K562 (cell line): ENCODE data around the gene ANXA10. TPM values are rescaled to one million over a fixed set of nuclear protein-coding genes. Genes with fewer than 3 reads are reported as not detected.

Experiments used
- ATAC-seq: fragments of 200-7000 bp; cut with Tn5 transposase; 3 replicates; pipeline ENCODE4 v1.9.1; 2020; ENCODE audit warnings: moderate library complexity
- BruUV-seq: library from RNA; stranded (reverse); fragments of 400-500 nt; replicated peaks from 2 replicates; lab custom pipeline; 2021; lab: Mats Ljungman, UMichigan
- CTCF ChIA-PET: fragments of 300-600 bp; formaldehyde crosslinking; extraction: SDS; loops from one replicate; lab custom pipeline; 2021; ENCODE audit warnings: low intra/inter-chr PET ratio; lab: Yijun Ruan, JAX
- POLR2A ChIA-PET: fragments of 300-600, 350-650 bp; sonication (Branson Sonifier 250); formaldehyde crosslinking; extraction: SDS; loops from one replicate; lab custom pipeline; 2021; ENCODE audit warnings: antibody characterized with exemption, inconsistent platforms; lab: Yijun Ruan, JAX
- DNase-seq, 4 experiments: peaks; one replicate each; pipeline versions ENCODE4 v3.0.0 to v3.0.0-alpha.2; 2011 to 2018; ENCODE audit warnings: low spot score in 3 of 4, mixed read lengths in 3 of 4; ENCODE audit errors: extremely low read depth in 1 of 4
- FAIRE-seq: peaks from 2 replicates; lab custom pipeline; 2011; peaks lifted over from hg19 to GRCh38; lab: Jason Lieb, UNC
- H2AFZ ChIP-seq: 2 replicates; pipeline ENCODE4 v1.6.0; 2011; ENCODE audit warnings: low read depth, low read length, control low read depth, inconsistent platforms
- H3K27ac ChIP-seq: fragments of 200-600 bp; 3 replicates; pipeline ENCODE4 v1.8.0; 2011; ENCODE audit warnings: low read depth, mild to moderate bottlenecking, control low read depth, inconsistent platforms, low read length, moderate library complexity, mixed read lengths; ENCODE audit errors: extremely low read depth
- H3K27me3 ChIP-seq, 2 experiments: fragments of 300-600 bp in 1 of 2; 2 replicates in 1 of 2; 3 replicates in 1 of 2; pipeline versions ENCODE4 v1.6.0 to v1.8.0; 2011; ENCODE audit warnings: inconsistent platforms in 2 of 2, low read length in 2 of 2, mild to moderate bottlenecking in 1 of 2, mixed read lengths in 1 of 2, moderate library complexity in 1 of 2; ENCODE audit not compliant: control insufficient read depth in 2 of 2, insufficient read depth in 2 of 2
- H3K36me3 ChIP-seq: fragments of 300-600 bp; 3 replicates; pipeline ENCODE4 v1.8.0; 2011; ENCODE audit warnings: mild to moderate bottlenecking, low read length, inconsistent platforms; ENCODE audit not compliant: control insufficient read depth, insufficient read depth
- H3K4me1 ChIP-seq, 2 experiments: fragments of 200-600 bp in 1 of 2; replicated peaks in 1 of 2; 2 replicates in 1 of 2; 3 replicates in 1 of 2; pipeline versions ENCODE4 v1.5.1 to v1.8.0; 2011; ENCODE audit warnings: inconsistent platforms in 2 of 2, low read length in 2 of 2, mild to moderate bottlenecking in 1 of 2, mixed read lengths in 1 of 2, moderate library complexity in 1 of 2; ENCODE audit not compliant: control insufficient read depth in 2 of 2, insufficient read depth in 2 of 2
- H3K4me2 ChIP-seq: 2 replicates; pipeline ENCODE4 v1.6.1; 2011; ENCODE audit warnings: low read length, control low read depth, inconsistent platforms, mixed read lengths; ENCODE audit not compliant: insufficient read depth
- H3K4me3 ChIP-seq: fragments of 200-600 bp; sonication (generic), shearing (Covaris generic); 2 replicates; pipeline ENCODE4 v1.5.1; 2016; ENCODE audit warnings: control low read depth, inconsistent platforms
- H3K79me2 ChIP-seq: fragments of 200-600 bp; 3 replicates; pipeline ENCODE4 v1.8.0; 2011; ENCODE audit warnings: low read length, inconsistent platforms; ENCODE audit not compliant: control insufficient read depth, insufficient read depth
- H3K9ac ChIP-seq, 2 experiments: 2 replicates each; pipeline versions ENCODE4 v1.6.0 to v1.6.1; 2011; ENCODE audit warnings: low read depth in 2 of 2, low read length in 2 of 2, control low read depth in 1 of 2, inconsistent platforms in 1 of 2, mild to moderate bottlenecking in 1 of 2, mixed read lengths in 1 of 2; ENCODE audit not compliant: insufficient read depth in 1 of 2
- H3K9me1 ChIP-seq: one replicate; pipeline ENCODE4 v1.6.0; 2011; ENCODE audit warnings: inconsistent platforms, mild to moderate bottlenecking, low read length, moderate library complexity; ENCODE audit not compliant: control insufficient read depth, insufficient read depth
- H3K9me3 ChIP-seq: replicated peaks from 2 replicates; pipeline ENCODE4 v1.5.1; 2011; ENCODE audit warnings: low read depth, low read length, inconsistent platforms; ENCODE audit not compliant: control insufficient read depth, insufficient read depth
- H4K20me1 ChIP-seq: replicated peaks from 2 replicates; pipeline ENCODE4 v1.6.1; 2011; ENCODE audit warnings: low read length, inconsistent platforms, mixed read lengths; ENCODE audit not compliant: control insufficient read depth, insufficient read depth
- BMI1 ChIP-seq: fragments of 150-350 bp; IDR thresholded peaks from 2 replicates; pipeline ENCODE4 v1.6.1; 2014; ENCODE audit warnings: low read length
- EP400 ChIP-seq: fragments of 450-650 bp; IDR thresholded peaks from 2 replicates; pipeline ENCODE4 v1.6.1; 2017; ENCODE audit warnings: antibody characterized with exemption, mild to moderate bottlenecking, moderate library complexity
- MLLT1 ChIP-seq, 2 experiments: fragments of 450-650 bp; IDR thresholded peaks; 2 replicates each; pipeline ENCODE4 v1.6.1; 2016
- NELFE ChIP-seq: IDR thresholded peaks from 2 replicates; pipeline ENCODE4 v1.6.1; 2011; ENCODE audit warnings: mild to moderate bottlenecking; ENCODE audit not compliant: insufficient read depth, insufficient read length
- NR0B1 ChIP-seq: fragments of 450-650 bp; IDR thresholded peaks from one replicate; pipeline ENCODE4 v1.6.1; 2018; ENCODE audit warnings: mild to moderate bottlenecking, moderate library complexity; ENCODE audit not compliant: partially characterized antibody
- RBM15 ChIP-seq: fragments of 200-400 bp; formaldehyde crosslinking; IDR thresholded peaks from 2 replicates; pipeline ENCODE4 v1.6.1; 2018; ENCODE audit warnings: mild to moderate bottlenecking, low read length, moderate library complexity; ENCODE audit not compliant: insufficient read depth
- RFX7 ChIP-seq: fragments of 250-450 bp; sonication (Bioruptor Pico); IDR thresholded peaks from 2 replicates; pipeline ENCODE4 v1.5.1; 2021; ENCODE audit warnings: mild to moderate bottlenecking
- WGBS: fragments of 100-300 bp; shearing (Covaris generic); methylation state at CpG from one replicate; pipeline ENCODE4 v1.1.6; 2016; ENCODE audit warnings: low coverage, mixed read lengths; ENCODE audit not compliant: insufficient coverage; ENCODE audit errors: missing lambda C conversion rate; 5-methylcytosine and 5-hydroxymethylcytosine counted together
- in situ Hi-C: fragments of 300-500 bp; cut with MboI; formaldehyde crosslinking; loops from 4 replicates; pipeline ENCODE4 v1.15.0; 2018; ENCODE audit warnings: inconsistent platforms, mixed read lengths
- intact Hi-C: fragments of 100-400 bp; cut with micrococcal nuclease; formaldehyde crosslinking; loops from 2 replicates; pipeline ENCODE4 v1.14.2; 2022
- polyA plus RNA-seq, 8 experiments: library from polyadenylated mRNA; depleted of rRNA in 4 of 8; stranded (reverse) in 5 of 8; unstranded in 3 of 8; fragments of >200 nt; fragmentation: Nextera tagmentation in 2 of 8; fragmentation: Illumina TruSeq in 1 of 8; extraction: Ambion mirVana in 2 of 8; extraction: Trizol in 1 of 8; gene quantifications; 2 replicates each; pipeline versions ENCODE4 v1.2.1 to v1.2.3, GENCODE V29; 2011 to 2014; ENCODE audit warnings: inconsistent platforms in 1 of 8, missing spikeins in 1 of 8
- total RNA-seq, 7 experiments: library from RNA; depleted of rRNA in 6 of 7; stranded (reverse); fragments of >200 nt in 6 of 7; fragmentation: Illumina TruSeq in 2 of 7; extraction: Trizol in 2 of 7; gene quantifications; 2 replicates each; pipeline versions ENCODE4 v1.2.1 to v1.2.3, GENCODE V29; 2011 to 2021; ENCODE audit warnings: low replicate concordance in 1 of 7

ANXA10 gene
- total and polyA plus RNA-seq, 9 of the 15 experiments (the other 6 are each of a cell fraction or from before 2014, with no cell fraction given): not detected

- TF ChIP-seq NR0B1: no peak
Measured at GRCh38 chr4:168183717-168184571, 91.6 kb downstream of the ANXA10 start (continued).

GRCh38 chr4:168188754-168189153 is 96.4 kb downstream of the ANXA10 start:
- no peaks in the 10 kb centered on the region for H3K4me1 ChIP-seq
- no peak for ATAC-seq
- no peak overlapping the region for H3K4me2 ChIP-seq
- H3K4me3 ChIP-seq: no peak overlapping the region
- WGBS: 0% methylated on average over 1 of the region's 1 CpG
- BruUV-seq: no TSS peak
- CTCF ChIA-PET: no interaction called here
- DNase-seq: no peak
- no peak overlapping the region for H2AFZ ChIP-seq
- no peaks in the 10 kb centered on the region for H3K9me3 ChIP-seq
- in situ Hi-C loops: no loop called here
- no peak overlapping the region for H3K27ac ChIP-seq
- no peaks in the 10 kb centered on the region for H4K20me1 ChIP-seq
- no peak overlapping the region for H3K9ac ChIP-seq
- POLR2A ChIA-PET: no interaction called here
- H3K79me2 ChIP-seq: no peaks in the 10 kb centered on the region
- H3K36me3 ChIP-seq: no peaks in the 10 kb centered on the region
- no peaks in the 10 kb centered on the region for H3K27me3 ChIP-seq
- no peak for TF ChIP-seq NELFE
- no peak for TF ChIP-seq MLLT1 (IDR thresholded peaks at IDR 0.05)
- TF ChIP-seq RBM15: no peak
- TF ChIP-seq EP400: no peak
- no peak for TF ChIP-seq BMI1
- TF ChIP-seq RFX7 (CRISPR knock-in tag): no peak
- intact Hi-C loops: no loop called here
- FAIRE-seq: no peak
- H3K9me1 ChIP-seq: no peaks in the 10 kb centered on the region
